ENCODE data around the gene PDILT. TPM values are rescaled to one million over a fixed set of nuclear protein-coding genes. Genes with fewer than 3 reads are reported as not detected.
"Not testable (repeated sequence)": the region's sequence is repeated elsewhere in the genome, so short reads cannot be mapped to it uniquely, and the experiment has no call there.

PDILT gene, protein sequence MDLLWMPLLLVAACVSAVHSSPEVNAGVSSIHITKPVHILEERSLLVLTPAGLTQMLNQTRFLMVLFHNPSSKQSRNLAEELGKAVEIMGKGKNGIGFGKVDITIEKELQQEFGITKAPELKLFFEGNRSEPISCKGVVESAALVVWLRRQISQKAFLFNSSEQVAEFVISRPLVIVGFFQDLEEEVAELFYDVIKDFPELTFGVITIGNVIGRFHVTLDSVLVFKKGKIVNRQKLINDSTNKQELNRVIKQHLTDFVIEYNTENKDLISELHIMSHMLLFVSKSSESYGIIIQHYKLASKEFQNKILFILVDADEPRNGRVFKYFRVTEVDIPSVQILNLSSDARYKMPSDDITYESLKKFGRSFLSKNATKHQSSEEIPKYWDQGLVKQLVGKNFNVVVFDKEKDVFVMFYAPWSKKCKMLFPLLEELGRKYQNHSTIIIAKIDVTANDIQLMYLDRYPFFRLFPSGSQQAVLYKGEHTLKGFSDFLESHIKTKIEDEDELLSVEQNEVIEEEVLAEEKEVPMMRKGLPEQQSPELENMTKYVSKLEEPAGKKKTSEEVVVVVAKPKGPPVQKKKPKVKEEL
- not detected for polyA plus RNA-seq (2012; ENCODE audit: insufficient read length, low read depth)

DNA sequence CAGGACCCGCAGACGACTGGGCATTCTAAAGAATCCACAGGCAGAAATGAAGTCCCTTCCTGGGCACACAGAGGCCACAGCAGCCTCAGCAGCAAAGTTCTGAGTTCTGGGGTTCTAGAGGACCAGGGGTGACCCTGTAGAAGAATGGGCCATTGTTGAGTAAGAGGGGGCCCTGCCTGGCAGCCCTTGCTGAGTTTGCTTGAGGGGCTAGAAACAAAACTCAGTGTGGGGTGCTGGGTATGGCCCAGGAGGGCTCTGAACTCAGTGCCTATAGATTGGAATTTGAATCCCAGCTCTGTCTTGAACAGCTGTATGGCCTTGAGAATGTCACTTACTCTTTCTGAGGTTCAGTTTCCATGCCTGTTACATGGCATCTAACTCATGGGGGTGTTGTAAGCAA is at the start of gene PDILT:
Gene PDILT (minus strand): TSS at position 101 of the 400 bp plus-strand sequence. CDS start 5,437 bp downstream, outside the sequence.
- no peak for TF ChIP-seq FOXP2 (optimal IDR thresholded peaks at IDR 0.05; ENCODE audit: borderline replicate concordance, extremely low read depth, extremely low read length, insufficient read depth)
- no peak for TF ChIP-seq TAF1 (IDR thresholded peaks at IDR 0.05; ENCODE audit: borderline replicate concordance, insufficient read depth, low read length)
- TF ChIP-seq SIN3A (IDR thresholded peaks at IDR 0.05; ENCODE audit: borderline replicate concordance, insufficient read depth, low read length) = no peak
- no peak for TF ChIP-seq REST (IDR thresholded peaks at IDR 0.05; ENCODE audit: insufficient read depth in 1 of 2, low read depth in 2 of 2, low read length in 2 of 2)
- TF ChIP-seq POLR2AphosphoS5 (IDR thresholded peaks at IDR 0.05; ENCODE audit: low read depth, low read length) = no peak

DNA sequence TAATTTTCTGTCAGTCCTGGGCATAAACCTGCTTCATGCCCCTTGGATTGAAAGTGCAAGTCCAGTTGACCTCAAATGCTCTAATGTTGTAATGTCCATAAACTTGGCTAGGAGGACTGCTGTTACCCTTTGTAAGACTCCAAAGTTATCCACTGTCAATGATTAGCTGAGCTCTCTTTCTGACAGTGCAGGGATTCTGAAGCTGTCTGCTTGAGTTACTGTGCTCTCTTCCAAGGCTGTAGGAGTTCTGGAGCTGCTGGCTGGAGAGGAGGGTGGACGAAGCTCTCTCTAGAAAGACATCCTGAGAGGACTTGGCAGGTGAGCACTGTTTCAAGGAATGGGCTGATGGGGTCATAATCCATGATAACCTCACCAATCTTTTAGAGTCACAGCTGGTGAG is 46.8 kb upstream of the PDILT start, which contains the start of gene ACSM2A:
Gene ACSM2A (plus strand): TSS at position 158 of the 400 bp plus-strand sequence. CDS start 8,594 bp downstream, outside the sequence.
- TF ChIP-seq REST (IDR thresholded peaks at IDR 0.05; ENCODE audit: insufficient read depth in 1 of 2, low read depth in 2 of 2, low read length in 2 of 2); FOXP2 (optimal IDR thresholded peaks at IDR 0.05; ENCODE audit: borderline replicate concordance, extremely low read depth, extremely low read length, insufficient read depth); POLR2AphosphoS5 (IDR thresholded peaks at IDR 0.05; ENCODE audit: low read depth, low read length): not testable (repeated sequence)

GRCh38 chr16:20441191-20441590 is 36.7 kb upstream of the PDILT start:
- TF ChIP-seq TAF1 (IDR thresholded peaks at IDR 0.05; ENCODE audit: borderline replicate concordance, insufficient read depth, low read length) = no peak
- no peak for TF ChIP-seq REST (IDR thresholded peaks at IDR 0.05; ENCODE audit: insufficient read depth in 1 of 2, low read depth in 2 of 2, low read length in 2 of 2)
- no peak for TF ChIP-seq POLR2AphosphoS5 (IDR thresholded peaks at IDR 0.05; ENCODE audit: low read depth, low read length)
- no peak for TF ChIP-seq FOXP2 (optimal IDR thresholded peaks at IDR 0.05; ENCODE audit: borderline replicate concordance, extremely low read depth, extremely low read length, insufficient read depth)
- TF ChIP-seq SIN3A (IDR thresholded peaks at IDR 0.05; ENCODE audit: borderline replicate concordance, insufficient read depth, low read length) = no peak

- no peak for TF ChIP-seq TAF1 (IDR thresholded peaks at IDR 0.05; ENCODE audit: borderline replicate concordance, insufficient read depth, low read length)
- no peak for TF ChIP-seq REST (IDR thresholded peaks at IDR 0.05; ENCODE audit: insufficient read depth in 1 of 2, low read depth in 2 of 2, low read length in 2 of 2)
- no peak for TF ChIP-seq POLR2AphosphoS5 (IDR thresholded peaks at IDR 0.05; ENCODE audit: low read depth, low read length)
- no peak for TF ChIP-seq SIN3A (IDR thresholded peaks at IDR 0.05; ENCODE audit: borderline replicate concordance, insufficient read depth, low read length)
- no peak for TF ChIP-seq FOXP2 (optimal IDR thresholded peaks at IDR 0.05; ENCODE audit: borderline replicate concordance, extremely low read depth, extremely low read length, insufficient read depth)
Measured at GRCh38 chr16:20430948-20431347, 26.4 kb upstream of the PDILT start.

Data from PFSK-1 (cell line).